ENCODE measurements around the gene COPS7B. TPM values are rescaled to one million over a fixed set of nuclear protein-coding genes. Genes with fewer than 3 reads are reported as not detected.
A peak's percentile ranks its signal among the peaks of the same experiment; 100 is the strongest.
"Not testable (repeated sequence)": the region's sequence is repeated elsewhere in the genome, so short reads cannot be mapped to it uniquely, and the experiment has no call there.

Gene COPS7B
- polyA plus RNA-seq (2013, experiment 1 of 2; ENCODE audit: insufficient read length): 44.1 TPM
- polyA plus RNA-seq (2013, experiment 2 of 2; ENCODE audit: insufficient read length): 30.6 TPM

DNA sequence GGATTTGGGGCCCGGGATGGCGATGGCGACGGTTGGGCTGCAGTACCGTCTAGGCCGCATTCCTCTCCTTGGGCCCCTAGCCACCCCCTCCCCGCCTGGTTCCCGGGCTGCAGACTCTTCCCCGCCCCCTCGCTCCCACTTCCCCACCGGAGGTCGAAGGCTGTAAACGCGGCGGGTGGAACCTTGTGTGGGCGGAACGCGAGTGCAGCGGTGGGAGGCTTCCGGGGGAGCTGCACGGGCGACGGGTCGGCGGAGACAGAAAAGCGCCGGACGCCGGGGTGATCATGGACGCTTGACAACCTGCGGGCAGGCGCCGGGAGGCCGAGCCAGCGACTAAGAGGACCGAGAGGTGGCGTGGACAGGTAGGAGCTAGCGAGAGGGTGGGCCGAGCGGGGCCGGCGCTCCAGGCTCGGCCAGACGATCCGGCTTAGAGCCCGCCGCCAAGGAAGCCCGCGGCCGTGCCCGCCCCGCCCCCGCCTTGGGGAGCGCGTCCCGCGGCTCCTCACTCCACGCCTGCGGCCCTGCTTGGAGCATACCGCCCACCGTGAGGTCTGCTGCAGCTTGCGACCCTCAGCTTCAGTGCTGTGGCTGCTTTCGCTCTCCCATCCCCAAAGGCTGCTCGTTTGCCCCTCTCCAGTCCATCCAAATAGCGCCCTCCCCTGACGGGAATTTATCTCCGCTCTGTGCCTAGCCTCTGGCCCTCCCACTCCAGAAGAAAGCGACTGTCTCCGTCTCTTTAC is at the start of gene COPS7B:
TSS of gene COPS7B (plus strand) at position 269 of the 740 bp plus-strand sequence. CDS start 2,126 bp downstream, outside the sequence.
- peak; percentile 83 for DNase-seq

GRCh38 chr2:231737761-231738160 is 48.5 kb upstream of the COPS7B start:
- no peak for DNase-seq

- DNase-seq: no peak
Measured at GRCh38 chr2:231743376-231744116, 42.7 kb upstream of the COPS7B start.

- no peak for DNase-seq
Measured at GRCh38 chr2:231745303-231746038, 40.8 kb upstream of the COPS7B start.

GRCh38 chr2:231748153-231748896 is 37.9 kb upstream of the COPS7B start:
- DNase-seq: not testable (repeated sequence)

GRCh38 chr2:231749016-231749415 is 37.2 kb upstream of the COPS7B start:
- not testable (repeated sequence) for DNase-seq

- no peak for DNase-seq
Measured at GRCh38 chr2:231751042-231751815, 35.0 kb upstream of the COPS7B start.

GRCh38 chr2:231752061-231752460 is 34.2 kb upstream of the COPS7B start:
- DNase-seq: no peak

- DNase-seq: no peak
Measured at GRCh38 chr2:231761735-231762134, 24.5 kb upstream of the COPS7B start.

- no peak for DNase-seq
Measured at GRCh38 chr2:231764124-231764523, 22.1 kb upstream of the COPS7B start.

- DNase-seq: peak; percentile 39
Measured at GRCh38 chr2:231764760-231765159, 21.5 kb upstream of the COPS7B start.

DNA sequence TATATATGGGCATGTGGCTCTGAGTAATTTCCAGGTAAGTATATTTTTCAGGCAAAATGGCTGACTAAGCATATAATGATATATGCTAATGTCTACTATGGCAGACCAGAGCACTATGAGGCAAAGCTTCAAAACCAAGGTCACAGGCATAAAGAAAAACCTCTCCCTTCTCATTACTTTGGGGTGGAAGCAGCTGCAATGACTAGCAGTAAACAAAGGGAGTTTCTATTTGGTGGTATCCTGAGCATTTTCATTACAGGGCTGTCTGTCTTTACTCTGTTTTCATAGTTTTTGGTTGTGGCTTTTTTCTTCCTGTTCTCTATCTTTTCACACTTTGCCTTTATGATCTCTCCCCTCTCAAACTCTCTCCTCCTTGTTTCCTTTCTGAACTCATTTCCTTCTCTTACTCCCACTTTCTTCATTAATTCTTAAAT is 20.7 kb upstream of the COPS7B start:
- no peak for DNase-seq

DNA sequence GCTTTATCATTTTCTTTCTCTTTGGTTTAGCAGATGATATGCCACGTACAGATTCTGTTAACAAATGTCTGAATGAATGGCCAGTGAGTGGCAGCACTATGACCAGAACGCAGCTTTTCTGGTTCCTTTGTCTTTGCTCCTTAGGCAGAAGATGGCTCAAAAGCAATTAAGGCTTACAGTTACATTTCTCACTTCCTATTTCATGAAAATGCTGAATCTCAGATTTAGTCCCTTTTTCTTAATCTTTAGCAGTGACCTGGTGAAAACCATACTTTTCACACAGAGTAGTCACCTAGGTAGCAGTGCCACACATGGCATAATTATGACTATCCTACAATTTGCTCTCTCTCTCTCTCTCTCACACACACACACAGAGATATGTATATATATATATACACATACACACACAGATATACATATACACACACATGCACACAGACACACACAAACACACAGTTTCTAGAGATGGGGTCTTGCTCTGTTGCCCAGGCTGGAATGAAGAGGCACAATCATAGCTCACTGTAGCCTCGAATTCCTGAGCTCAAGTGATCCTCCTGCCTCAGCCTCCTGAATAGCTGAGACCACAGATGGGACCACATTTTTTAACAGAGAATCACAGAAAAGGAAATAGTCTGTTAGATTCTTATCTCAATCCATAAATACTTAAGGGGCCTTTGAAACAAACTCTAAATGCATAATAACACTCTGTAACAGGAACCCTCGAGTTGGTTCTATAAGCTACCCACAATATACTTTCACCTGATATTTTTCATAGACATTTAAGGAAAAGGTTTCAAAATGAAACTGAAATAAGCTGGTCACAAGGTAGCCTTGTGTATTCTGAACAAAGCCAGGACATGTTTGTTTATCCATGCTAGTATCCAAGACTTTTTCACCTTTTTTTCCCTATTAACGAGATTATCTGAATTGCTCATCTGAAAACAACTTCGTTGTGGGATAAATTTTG is 16.8 kb upstream of the COPS7B start:
- DNase-seq: no peak

DNA sequence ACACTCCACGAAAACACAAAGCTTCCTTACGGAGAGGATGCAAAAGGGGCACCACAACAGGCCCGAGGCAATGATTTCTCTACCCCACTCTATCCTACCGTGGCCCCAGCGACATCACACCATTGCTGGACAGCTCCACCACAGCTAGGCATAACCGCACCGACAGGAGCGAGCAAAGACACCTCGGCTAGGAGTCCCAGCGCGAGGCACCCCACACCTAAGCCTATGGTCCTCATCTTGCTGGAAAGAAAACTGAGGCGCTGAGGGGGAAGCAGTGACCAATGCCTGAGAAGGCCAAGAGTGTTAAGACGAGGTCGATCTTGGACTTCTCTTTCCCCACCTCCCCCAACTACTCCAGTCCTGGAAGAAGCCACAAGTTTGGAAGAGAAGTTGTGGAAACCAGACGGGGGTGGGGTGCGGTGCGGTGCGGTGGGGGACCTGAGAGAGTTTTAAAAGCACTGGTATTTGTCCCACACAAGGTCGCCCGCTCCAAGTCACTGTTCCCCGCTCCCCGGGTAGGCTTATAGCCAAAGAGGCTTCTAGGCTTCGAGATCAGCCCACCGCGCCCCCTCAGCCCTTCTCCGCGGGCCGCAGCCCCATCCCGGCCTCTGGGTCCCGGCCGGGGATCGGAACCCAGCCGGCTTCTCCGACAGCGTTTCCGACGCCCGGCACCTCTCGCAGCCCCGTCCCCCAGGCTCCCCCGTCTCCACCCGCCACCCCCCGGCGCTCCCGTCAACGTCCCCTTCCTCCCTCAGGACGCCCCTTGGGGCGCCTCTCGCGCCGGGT is 5.9 kb upstream of the COPS7B start:
- peak; percentile 30 for DNase-seq

DNA sequence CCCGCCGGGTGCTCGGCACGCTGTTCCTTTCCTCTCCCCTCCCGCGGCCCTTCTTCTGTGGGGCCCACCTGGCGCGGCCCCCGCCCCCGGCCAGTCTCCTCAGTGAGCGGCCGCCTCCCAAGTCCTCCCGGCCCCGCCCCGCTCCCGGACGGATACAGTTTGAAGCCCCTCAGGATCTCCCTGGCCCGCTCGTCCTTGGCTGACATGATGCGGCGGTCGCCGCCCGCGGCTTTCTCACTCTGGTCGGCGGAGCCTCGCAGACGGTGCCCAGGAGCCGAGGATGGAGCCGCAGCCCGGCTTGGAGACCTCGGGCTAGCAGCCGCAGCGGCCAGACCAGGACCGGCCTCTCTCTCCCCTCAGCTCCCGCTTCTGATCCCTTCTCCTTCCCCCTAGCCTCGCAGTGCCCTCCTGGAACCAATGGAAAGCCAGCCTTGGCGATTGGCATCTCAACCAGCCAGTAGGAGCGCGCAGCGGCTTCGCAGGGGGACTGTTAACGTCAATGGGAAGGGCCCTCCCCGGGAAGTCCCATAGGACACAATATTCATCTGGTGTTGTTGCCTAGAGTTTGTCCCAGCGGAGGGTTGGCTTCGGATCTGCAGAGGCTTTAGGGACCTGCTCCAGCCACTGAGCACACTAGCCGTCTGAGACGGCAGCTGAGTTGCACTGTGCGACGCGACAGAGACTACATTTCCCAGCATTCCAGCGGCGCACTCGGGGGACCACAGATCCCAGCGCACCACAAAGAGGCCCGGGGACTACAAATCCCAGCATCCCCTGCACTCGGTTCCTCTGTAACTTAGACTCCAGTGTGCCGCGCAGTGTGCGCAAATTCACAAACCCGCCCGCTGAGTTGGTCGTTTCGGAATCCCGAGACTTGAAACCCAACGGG is 5.1 kb upstream of the COPS7B start, which contains the start of gene PDE6D:
TSS of gene PDE6D (minus strand) at position 374 of the 889 bp plus-strand sequence. CDS start at position 206, 168 bp downstream.
- DNase-seq: peak; percentile 99

GRCh38 chr2:231781798-231782726 is 4.2 kb upstream of the COPS7B start:
- DNase-seq: peak; percentile 32

- DNase-seq: no peak
Measured at GRCh38 chr2:231785413-231785812, 832 bp upstream of the COPS7B start.

Data from fibroblast of skin of back (primary cell).